GM23248 (cell line): ENCODE results near the gene CYFIP1. TPM values are rescaled to one million over a fixed set of nuclear protein-coding genes. Genes with fewer than 3 reads are reported as not detected.

Experiments used
- DNase-seq: peaks from one replicate; pipeline ENCODE4 v3.0.0-alpha.2; 2015
- H2AFZ ChIP-seq: fragments of 200-600 bp; sonication (generic); 2 replicates; pipeline ENCODE4 v1.6.1; 2016; ENCODE audit warnings: antibody characterized with exemption
- H3F3A ChIP-seq: fragments of 200-600 bp; sonication (generic); 2 replicates; pipeline ENCODE4 v1.6.1; 2016; ENCODE audit warnings: mild to moderate bottlenecking, antibody characterized with exemption, mixed run types; ENCODE audit not compliant: insufficient read depth
- H3K27ac ChIP-seq: fragments of 200-600 bp; sonication (generic); 2 replicates; pipeline ENCODE4 v1.5.1; 2016; ENCODE audit warnings: mild to moderate bottlenecking
- H3K27me3 ChIP-seq: fragments of 200-600 bp; sonication (generic); replicated peaks from 2 replicates; pipeline ENCODE4 v1.6.1; 2016; ENCODE audit warnings: mild to moderate bottlenecking; ENCODE audit not compliant: insufficient read depth
- H3K36me3 ChIP-seq: fragments of 200-600 bp; sonication (generic); 2 replicates; pipeline ENCODE4 v1.6.1; 2016; ENCODE audit warnings: low read depth, mild to moderate bottlenecking
- H3K4me1 ChIP-seq: fragments of 200-600 bp; sonication (generic); 2 replicates; pipeline ENCODE4 v1.6.1; 2016; ENCODE audit warnings: mild to moderate bottlenecking; ENCODE audit not compliant: insufficient read depth
- H3K4me2 ChIP-seq: fragments of 200-600 bp; sonication (generic); one replicate; pipeline ENCODE4 v1.6.1; 2016; ENCODE audit warnings: mild to moderate bottlenecking; ENCODE audit not compliant: unreplicated experiment
- H3K4me3 ChIP-seq: fragments of 200-600 bp; sonication (generic); 2 replicates; pipeline ENCODE4 v1.5.1; 2016; ENCODE audit warnings: mild to moderate bottlenecking
- H3K79me2 ChIP-seq: fragments of 200-600 bp; sonication (generic); 2 replicates; pipeline ENCODE4 v1.6.1; 2016; ENCODE audit warnings: mild to moderate bottlenecking; ENCODE audit not compliant: insufficient read depth
- H3K9ac ChIP-seq: fragments of 200-600 bp; sonication (generic); 2 replicates; pipeline ENCODE4 v1.6.1; 2016; ENCODE audit warnings: mild to moderate bottlenecking
- H3K9me2 ChIP-seq: fragments of 200-600 bp; sonication (generic); 2 replicates; pipeline ENCODE4 v1.6.1; 2016; ENCODE audit warnings: mixed run types, mild to moderate bottlenecking, moderate library complexity; ENCODE audit not compliant: insufficient read depth
- H3K9me3 ChIP-seq: fragments of 200-600 bp; sonication (generic); one replicate; pipeline ENCODE4 v1.6.1; 2017; ENCODE audit warnings: low read depth
- H4K20me1 ChIP-seq: fragments of 200-600 bp; sonication (generic); 2 replicates; pipeline ENCODE4 v1.6.0; 2016; ENCODE audit not compliant: insufficient read depth
- EZH2 ChIP-seq: fragments of 200-600 bp; sonication (generic); IDR thresholded peaks from 2 replicates; pipeline ENCODE4 v1.6.1; 2018; ENCODE audit warnings: antibody characterized with exemption, mild to moderate bottlenecking; ENCODE audit not compliant: insufficient read depth, poor library complexity, severe bottlenecking
- EZH2phosphoT487 ChIP-seq: fragments of 200-600 bp; sonication (generic); IDR thresholded peaks from 2 replicates; pipeline ENCODE4 v1.6.1; 2018; ENCODE audit warnings: antibody characterized with exemption, moderate library complexity, mild to moderate bottlenecking, low read depth; ENCODE audit not compliant: insufficient read depth
- WGBS, 2 experiments: methylation state at CpG; one replicate each; pipeline ENCODE4 v1.1.6; 2015 to 2017; ENCODE audit warnings: low lambda C conversion rate in 2 of 2, low coverage in 1 of 2; ENCODE audit errors: missing lambda C conversion rate in 2 of 2; 5-methylcytosine and 5-hydroxymethylcytosine counted together
- in situ Hi-C: fragments of 300-500 bp; cut with MboI; formaldehyde crosslinking; loops from 2 replicates; pipeline ENCODE4 v1.15.0; 2020
- polyA plus RNA-seq: library from polyadenylated mRNA; unstranded; fragments of >200 nt; fragmentation: Nextera tagmentation; extraction: Ambion mirVana; gene quantifications from 2 replicates; pipeline ENCODE4 v1.2.1, GENCODE V29; 2016
- total RNA-seq: library from RNA; depleted of rRNA; stranded (reverse); fragments of >200 nt; shearing (Covaris generic); gene quantifications from 2 replicates; pipeline ENCODE4 v1.2.3, GENCODE V29; 2014

Gene CYFIP1
- total and polyA plus RNA-seq, 2 experiments from 2014 or later, result 80.5 to 129 TPM

DNA sequence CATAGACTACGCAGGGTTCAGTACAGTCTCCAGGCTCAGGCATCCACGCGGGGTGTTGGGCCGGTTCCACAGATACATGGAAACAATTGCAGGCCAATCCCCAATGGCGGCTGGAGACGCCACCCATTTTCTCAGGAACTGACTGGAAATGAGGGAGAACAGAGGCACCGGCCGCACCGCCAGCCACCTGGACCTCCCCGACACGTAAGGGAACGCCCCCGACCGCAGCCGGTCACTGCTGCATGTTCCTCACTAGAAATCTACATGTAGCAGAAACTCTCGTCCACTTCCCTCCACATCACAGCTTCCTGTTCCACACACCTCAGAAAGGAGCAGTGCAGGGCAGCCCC is 29.2 kb downstream of the CYFIP1 start:
- no peaks in the 10 kb centered on the region for H3K9me3 ChIP-seq
- H3K79me2 ChIP-seq, result peaks cover 100% of the 10 kb centered on the region
- no peak overlapping the region for H3K4me2 ChIP-seq
- no peaks in the 10 kb centered on the region for H3K36me3 ChIP-seq
- in situ Hi-C loops, result no loop called here
- H3K9ac ChIP-seq, result no peak overlapping the region
- H3K9me2 ChIP-seq, result no peaks in the 10 kb centered on the region
- no peak overlapping the region for H3K4me3 ChIP-seq
- no peak for TF ChIP-seq EZH2phosphoT487
- no peak for TF ChIP-seq EZH2
- no peaks in the 10 kb centered on the region for H4K20me1 ChIP-seq
- H3K4me1 ChIP-seq, result peaks cover 17% of the 10 kb centered on the region; the same call in 1 of the 2 replicates
- peaks cover 8% of the 10 kb centered on the region for H3F3A ChIP-seq
- 96 to 100% methylated on average over 16 of the region's 16 CpGs for WGBS, 2 experiments
- no peaks in the 10 kb centered on the region for H3K27me3 ChIP-seq
- H2AFZ ChIP-seq, result no peak overlapping the region
- DNase-seq, result no peak
- H3K27ac ChIP-seq, result no peak overlapping the region

DNA sequence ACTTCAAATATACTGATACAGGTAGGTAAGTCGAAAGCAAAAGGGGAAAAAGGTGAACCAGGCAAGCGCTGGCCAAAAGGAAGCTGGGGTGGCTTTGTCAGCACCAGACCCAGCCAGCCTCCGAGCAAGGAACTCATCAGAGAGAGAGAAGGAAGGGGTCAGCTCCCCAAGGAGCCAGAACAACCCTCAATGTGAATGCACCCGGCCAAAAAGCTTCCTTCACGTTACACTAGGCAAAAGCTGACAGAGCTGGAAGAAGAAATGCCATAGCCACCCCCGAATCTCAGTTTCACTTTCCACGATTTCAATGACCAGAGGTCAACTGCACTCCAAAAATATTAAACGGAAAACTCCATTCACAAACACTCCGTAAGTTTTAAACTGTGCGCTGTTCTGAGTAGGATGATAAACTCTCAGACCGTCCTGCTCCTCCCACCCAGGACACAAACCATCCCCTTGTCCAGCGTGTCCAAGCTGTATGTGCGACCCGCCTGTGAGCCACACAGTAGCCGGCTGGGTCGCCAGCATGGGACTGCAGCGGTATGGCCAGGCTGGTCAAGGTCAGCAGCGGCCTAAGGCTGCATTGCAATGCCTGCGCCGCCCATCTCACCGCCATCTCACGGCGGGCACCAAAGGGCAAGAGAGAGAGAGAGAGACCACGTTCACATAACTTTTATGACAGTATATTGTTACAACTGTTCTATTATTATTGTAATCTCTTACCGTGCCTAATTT is 29.7 kb downstream of the CYFIP1 start:
- no peak for DNase-seq
- Histone ChIP-seq H4K20me1 (no peaks in the 10 kb centered on the region), H3K79me2 (peaks cover 100% of the 10 kb centered on the region), H3K9ac (no peak overlapping the region), H3F3A (peaks cover 8% of the 10 kb centered on the region), H3K4me3 (no peak overlapping the region), H3K9me3 (no peaks in the 10 kb centered on the region), H3K27me3 (no peaks in the 10 kb centered on the region), H3K9me2 (no peaks in the 10 kb centered on the region), H2AFZ (no peak overlapping the region), H3K4me1 (peaks cover 17% of the 10 kb centered on the region; the same call in 1 of the 2 replicates), H3K36me3 (no peaks in the 10 kb centered on the region), H3K4me2 (no peak overlapping the region), H3K27ac (no peak overlapping the region)
- 92 to 94% methylated on average over 25 of the region's 25 CpGs for WGBS, 2 experiments
- no peak for TF ChIP-seq EZH2phosphoT487
- in situ Hi-C loops, result no loop called here

DNA sequence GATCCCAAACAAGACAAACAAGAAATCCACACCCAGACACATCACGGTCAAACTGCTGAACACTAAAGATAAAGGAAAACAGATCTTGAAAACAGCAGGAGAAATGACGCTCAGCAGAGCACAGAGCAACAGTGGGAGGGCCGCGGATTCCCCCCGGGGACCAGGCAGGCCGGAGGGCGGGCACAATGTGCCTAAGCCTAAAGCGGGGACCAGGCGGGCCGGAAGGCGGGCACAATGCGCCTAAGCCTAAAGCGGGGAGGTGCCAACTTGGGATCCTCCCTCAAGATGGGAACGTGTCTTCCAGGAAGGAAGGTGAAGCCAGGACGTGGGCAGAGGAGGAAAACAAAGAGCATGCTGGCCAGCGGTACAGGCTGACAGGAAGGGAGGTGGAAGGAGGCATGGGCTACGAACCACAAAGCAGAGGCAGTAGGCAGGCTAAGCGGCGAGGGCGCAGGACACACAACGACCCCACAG is 31.1 kb downstream of the CYFIP1 start:
- in situ Hi-C loops, result no loop called here
- H4K20me1 ChIP-seq, result no peaks in the 10 kb centered on the region
- H3K4me3 ChIP-seq, result peak overlapping the region; percentile 52

DNA sequence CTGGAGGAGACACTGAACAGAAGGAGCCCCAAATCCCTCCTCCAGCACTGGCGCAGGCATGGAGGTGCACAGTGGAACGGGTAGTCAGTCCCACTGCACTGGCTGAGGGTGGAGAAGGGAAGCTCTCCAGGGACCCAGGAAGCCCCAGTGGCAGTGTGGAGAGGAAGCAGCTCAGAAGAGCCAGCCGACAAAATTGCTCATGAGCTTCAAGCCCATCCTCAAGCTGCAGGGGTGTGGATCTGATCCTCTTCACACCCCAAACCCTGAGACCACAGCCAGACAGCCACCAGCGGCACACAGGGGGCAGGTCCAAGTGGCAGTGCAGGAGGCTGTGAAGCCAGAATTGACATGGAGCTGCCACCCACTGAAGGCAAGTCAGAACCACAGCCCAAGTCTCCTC is 32.1 kb downstream of the CYFIP1 start:
- Histone ChIP-seq H3K4me1 (peaks cover 17% of the 10 kb centered on the region; the same call in 1 of the 2 replicates), H3K79me2 (peaks cover 98% of the 10 kb centered on the region), H3K36me3 (0 out of 2 replicates have a peak, but pooled peaks cover 4% of the 10 kb centered on the region), H3K9me3 (no peaks in the 10 kb centered on the region), H3K9me2 (no peaks in the 10 kb centered on the region), H3K27me3 (no peaks in the 10 kb centered on the region), H2AFZ (no peak overlapping the region), H3K4me2 (no peak overlapping the region), H3K4me3 (no peak overlapping the region), H3K9ac (no peak overlapping the region), H4K20me1 (no peaks in the 10 kb centered on the region), H3K27ac (peak overlapping the region; percentile 68; the same call in 1 of the 2 replicates), H3F3A (peaks cover 8% of the 10 kb centered on the region)
- in situ Hi-C loops, result no loop called here
- WGBS, 2 experiments, result 43 to 73% methylated on average over 3 to 4 of the region's 4 CpGs
- DNase-seq, result peak; percentile 10
- TF ChIP-seq EZH2phosphoT487, result no peak
- TF ChIP-seq EZH2, result no peak

More for the DNA sequence above, 31.1 kb downstream of the CYFIP1 start:
- TF ChIP-seq EZH2phosphoT487, result no peak
- TF ChIP-seq EZH2, result no peak
- Histone ChIP-seq H3K9me2 (no peaks in the 10 kb centered on the region), H3K79me2 (peaks cover 100% of the 10 kb centered on the region), H3K4me2 (peak overlapping the region; percentile 69), H3K4me1 (peaks cover 17% of the 10 kb centered on the region; the same call in 1 of the 2 replicates), H3K27me3 (no peaks in the 10 kb centered on the region), H3K9me3 (no peaks in the 10 kb centered on the region), H3K36me3 (no peaks in the 10 kb centered on the region), H3F3A (peaks cover 8% of the 10 kb centered on the region), H3K9ac (peak overlapping the region; percentile 54), H3K27ac (peak overlapping the region; percentile 68), H2AFZ (peak overlapping the region; percentile 64)
- DNase-seq, result peak; percentile 86
- WGBS, 2 experiments, result 8% methylated on average over 16 to 21 of the region's 21 CpGs
